ENCODE measurements around the gene C2orf15. TPM values are rescaled to one million over a fixed set of nuclear protein-coding genes. Genes with fewer than 3 reads are reported as not detected.
"Not testable (repeated sequence)": the region's sequence is repeated elsewhere in the genome, so short reads cannot be mapped to it uniquely, and the experiment has no call there.

The C2orf15 gene
- total RNA-seq, 4 donors from 2014 or later, result 1.2 to 4.2 (median 2.7) TPM

- intact Hi-C loops (cut with DNase I; ENCODE audit: low total_unique reads), result no loop called here
- 76 to 96% methylated on average over 6 of the region's 6 CpGs for WGBS, 2 donors
- TF ChIP-seq POLR2A (IDR thresholded peaks at IDR 0.05), result no peak
- TF ChIP-seq, protein P1, sequence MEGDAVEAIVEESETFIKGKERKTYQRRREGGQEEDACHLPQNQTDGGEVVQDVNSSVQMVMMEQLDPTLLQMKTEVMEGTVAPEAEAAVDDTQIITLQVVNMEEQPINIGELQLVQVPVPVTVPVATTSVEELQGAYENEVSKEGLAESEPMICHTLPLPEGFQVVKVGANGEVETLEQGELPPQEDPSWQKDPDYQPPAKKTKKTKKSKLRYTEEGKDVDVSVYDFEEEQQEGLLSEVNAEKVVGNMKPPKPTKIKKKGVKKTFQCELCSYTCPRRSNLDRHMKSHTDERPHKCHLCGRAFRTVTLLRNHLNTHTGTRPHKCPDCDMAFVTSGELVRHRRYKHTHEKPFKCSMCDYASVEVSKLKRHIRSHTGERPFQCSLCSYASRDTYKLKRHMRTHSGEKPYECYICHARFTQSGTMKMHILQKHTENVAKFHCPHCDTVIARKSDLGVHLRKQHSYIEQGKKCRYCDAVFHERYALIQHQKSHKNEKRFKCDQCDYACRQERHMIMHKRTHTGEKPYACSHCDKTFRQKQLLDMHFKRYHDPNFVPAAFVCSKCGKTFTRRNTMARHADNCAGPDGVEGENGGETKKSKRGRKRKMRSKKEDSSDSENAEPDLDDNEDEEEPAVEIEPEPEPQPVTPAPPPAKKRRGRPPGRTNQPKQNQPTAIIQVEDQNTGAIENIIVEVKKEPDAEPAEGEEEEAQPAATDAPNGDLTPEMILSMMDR (IDR thresholded peaks at IDR 0.05), result no peak
- DNase-seq (ENCODE audit: low spot score in 2 of 2), result no peak
- H3K4me3 ChIP-seq (ENCODE audit: low read depth, poor library complexity, severe bottlenecking), result no peak overlapping the region
Measured at GRCh38 chr2:99184811-99185210, 43.3 kb downstream of the C2orf15 start.

DNA sequence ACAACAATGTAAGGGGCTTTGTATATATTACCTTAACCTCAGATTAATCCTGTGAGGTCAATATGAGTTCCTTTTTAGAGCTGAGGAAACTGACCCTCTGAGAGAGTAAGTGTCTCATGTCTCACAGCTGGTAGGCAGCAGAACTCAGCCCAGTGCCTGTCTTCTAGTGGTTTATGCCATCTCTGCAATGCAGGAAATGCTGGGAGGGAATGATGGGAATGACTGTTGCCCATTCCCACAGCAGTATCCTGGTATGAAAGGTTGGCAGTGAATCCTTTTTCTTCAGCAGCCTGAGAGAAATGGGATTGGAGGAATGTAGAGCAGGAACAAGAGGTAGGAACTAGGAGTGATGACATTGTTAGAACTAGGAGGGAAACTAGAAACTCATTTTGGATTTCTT, 45.5 kb downstream of the C2orf15 start:
- no peak for TF ChIP-seq POLR2A (IDR thresholded peaks at IDR 0.05)
- TF ChIP-seq, protein P1 (IDR thresholded peaks at IDR 0.05), result no peak
- no peak for DNase-seq (ENCODE audit: low spot score in 2 of 2)
- H3K4me3 ChIP-seq (ENCODE audit: low read depth, poor library complexity, severe bottlenecking), result no peak overlapping the region
- intact Hi-C loops (cut with DNase I; ENCODE audit: low total_unique reads), result no loop called here

- intact Hi-C loops (cut with DNase I; ENCODE audit: low total_unique reads), result no loop called here
- TF ChIP-seq, protein P1 (IDR thresholded peaks at IDR 0.05), result no peak
- 96 to 98% methylated on average over 3 of the region's 3 CpGs for WGBS, 2 donors
- H3K4me3 ChIP-seq (ENCODE audit: low read depth, poor library complexity, severe bottlenecking), result no peak overlapping the region
- DNase-seq (ENCODE audit: low spot score in 2 of 2), result no peak
Measured at GRCh38 chr2:99188357-99188756, 46.9 kb downstream of the C2orf15 start.

DNA sequence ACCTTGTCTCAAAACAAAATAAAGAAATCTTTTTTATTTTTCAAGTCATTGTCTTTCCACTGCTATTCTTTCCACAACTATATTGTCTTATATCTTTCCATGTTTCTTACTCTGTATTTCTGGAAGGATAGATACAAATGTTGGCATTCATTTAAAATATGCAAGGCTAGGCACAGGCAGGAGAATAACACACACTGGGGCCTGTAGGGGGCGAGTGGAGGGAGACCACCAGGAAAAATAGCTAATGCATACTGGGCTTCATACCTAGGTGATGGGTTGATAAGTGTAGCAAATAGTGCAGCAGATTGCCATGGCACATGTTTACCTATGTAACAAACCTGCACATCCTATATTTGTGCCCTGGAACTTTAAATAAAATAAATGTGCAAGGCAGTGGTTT, 49.0 kb downstream of the C2orf15 start:
- TF ChIP-seq POLR2A (IDR thresholded peaks at IDR 0.05), result no peak
- TF ChIP-seq, protein P1 (IDR thresholded peaks at IDR 0.05), result no peak
- intact Hi-C loops (cut with DNase I; ENCODE audit: low total_unique reads), result no loop called here
- DNase-seq (ENCODE audit: low spot score in 2 of 2), result no peak
- H3K4me3 ChIP-seq (ENCODE audit: low read depth, poor library complexity, severe bottlenecking), result no peak overlapping the region
- 89 to 97% methylated on average over 1 of the region's 1 CpG for WGBS, 2 donors

GRCh38 chr2:99192364-99192763, 50.9 kb downstream of the C2orf15 start:
- WGBS, 2 donors, result 97 to 99% methylated on average over 4 of the region's 4 CpGs
- DNase-seq (ENCODE audit: low spot score in 2 of 2); intact Hi-C loops (cut with DNase I; ENCODE audit: low total_unique reads); H3K4me3 ChIP-seq (ENCODE audit: low read depth, poor library complexity, severe bottlenecking): not testable (repeated sequence)

- DNase-seq (ENCODE audit: low spot score in 2 of 2), result no peak
- 71 to 72% methylated on average over 6 of the region's 6 CpGs for WGBS, 2 donors
- intact Hi-C loops (cut with DNase I; ENCODE audit: low total_unique reads), result no loop called here
- TF ChIP-seq, protein P1 (IDR thresholded peaks at IDR 0.05), result no peak
- TF ChIP-seq POLR2A (IDR thresholded peaks at IDR 0.05), result no peak
- no peak overlapping the region for H3K4me3 ChIP-seq (ENCODE audit: low read depth, poor library complexity, severe bottlenecking)
Measured at GRCh38 chr2:99198103-99198841, 56.8 kb downstream of the C2orf15 start.

All from lower leg skin (tissue), 4 donors.